DMS79 (cell line): ENCODE measurements around the gene TMOD1.

Experiments used
- DNase-seq: peaks from one replicate; lab custom pipeline; 2025; lab: John Stamatoyannopoulos, UW

Gene TMOD1

GRCh38 chr9:97517331-97518089, 16.0 kb downstream of the TMOD1 start:
- no peak for DNase-seq

GRCh38 chr9:97518166-97518908, 16.9 kb downstream of the TMOD1 start:
- DNase-seq = no peak

- peak; percentile 60 for DNase-seq
These were observed 17.4 kb downstream of the TMOD1 start for GRCh38 chr9:97518909-97519307.

- DNase-seq = no peak
These were observed 18.0 kb downstream of the TMOD1 start for GRCh38 chr9:97519441-97519970.

GRCh38 chr9:97521576-97522333, 20.3 kb downstream of the TMOD1 start:
- DNase-seq = no peak

- no peak for DNase-seq
These were observed 23.0 kb downstream of the TMOD1 start for GRCh38 chr9:97524424-97524823.

GRCh38 chr9:97525451-97525850, 24.0 kb downstream of the TMOD1 start:
- no peak for DNase-seq

- DNase-seq = no peak
These were observed 25.6 kb downstream of the TMOD1 start for GRCh38 chr9:97526895-97527575.

GRCh38 chr9:97527626-97528528, 26.4 kb downstream of the TMOD1 start:
- DNase-seq = no peak

- no peak for DNase-seq
These were observed 27.2 kb downstream of the TMOD1 start for GRCh38 chr9:97528529-97529230.

GRCh38 chr9:97529363-97530076, 28.1 kb downstream of the TMOD1 start:
- DNase-seq = no peak

- DNase-seq = no peak
These were observed 30.5 kb downstream of the TMOD1 start for GRCh38 chr9:97531888-97532376.

- no peak for DNase-seq
These were observed 32.7 kb downstream of the TMOD1 start for GRCh38 chr9:97534185-97534584.

- no peak for DNase-seq
These were observed 33.6 kb downstream of the TMOD1 start for GRCh38 chr9:97534961-97535594.

- no peak for DNase-seq
These were observed 34.3 kb downstream of the TMOD1 start for GRCh38 chr9:97535771-97536170.

- DNase-seq = no peak
These were observed 35.0 kb downstream of the TMOD1 start for GRCh38 chr9:97536480-97536879.

GRCh38 chr9:97543561-97543960, 42.1 kb downstream of the TMOD1 start:
- no peak for DNase-seq

GRCh38 chr9:97545486-97545885, 44.0 kb downstream of the TMOD1 start:
- DNase-seq = no peak
